Measurements from ENCODE around the gene TMEFF2.
"Not testable (repeated sequence)": the region's sequence is repeated elsewhere in the genome, so short reads cannot be mapped to it uniquely, and the experiment has no call there.

The TMEFF2 gene

GRCh38 chr2:191930205-191930604, 264.5 kb downstream of the TMEFF2 start:
- DNase-seq (ENCODE audit: low read depth) = no peak

DNA sequence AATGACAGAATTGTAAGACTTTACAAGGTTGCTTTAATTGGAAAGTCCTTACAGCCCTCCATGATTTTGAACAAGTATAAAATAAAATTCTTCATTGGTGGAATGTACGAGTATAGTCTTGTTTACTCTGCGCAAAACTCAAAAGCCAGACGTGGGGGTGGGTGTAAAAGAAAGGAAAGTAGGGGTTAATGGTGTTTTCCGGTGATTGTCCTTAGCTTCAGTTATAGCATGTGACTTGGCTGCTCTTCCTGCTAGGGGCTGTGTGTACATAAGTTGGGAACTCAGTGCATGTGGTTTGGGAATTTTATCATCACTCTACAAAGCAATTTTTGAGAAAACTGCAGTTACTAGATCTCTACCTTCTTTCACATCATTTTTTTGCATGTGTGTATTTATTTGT, 265.4 kb downstream of the TMEFF2 start:
- DNase-seq (ENCODE audit: low read depth) = no peak

DNA sequence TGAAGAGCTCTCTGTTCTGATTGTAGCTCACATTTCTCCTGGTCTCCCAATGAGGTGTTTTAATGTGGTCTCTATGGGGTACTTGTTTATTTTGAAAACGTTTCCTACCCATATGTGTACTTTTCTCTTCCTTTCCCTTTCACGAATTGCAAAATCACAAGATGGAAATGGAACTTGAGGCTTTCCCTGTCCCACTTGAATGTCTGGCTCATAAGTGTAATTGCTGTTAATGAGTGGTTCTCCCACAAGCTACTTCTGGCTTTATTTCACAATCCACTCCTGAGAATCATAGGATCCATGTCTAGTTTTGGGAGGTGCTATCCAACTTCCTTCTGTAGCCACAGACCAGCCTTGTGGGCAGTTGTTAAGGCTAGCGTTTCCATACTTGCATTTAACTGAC, 266.7 kb downstream of the TMEFF2 start:
- peak; percentile 51 for DNase-seq (ENCODE audit: low read depth)

DNA sequence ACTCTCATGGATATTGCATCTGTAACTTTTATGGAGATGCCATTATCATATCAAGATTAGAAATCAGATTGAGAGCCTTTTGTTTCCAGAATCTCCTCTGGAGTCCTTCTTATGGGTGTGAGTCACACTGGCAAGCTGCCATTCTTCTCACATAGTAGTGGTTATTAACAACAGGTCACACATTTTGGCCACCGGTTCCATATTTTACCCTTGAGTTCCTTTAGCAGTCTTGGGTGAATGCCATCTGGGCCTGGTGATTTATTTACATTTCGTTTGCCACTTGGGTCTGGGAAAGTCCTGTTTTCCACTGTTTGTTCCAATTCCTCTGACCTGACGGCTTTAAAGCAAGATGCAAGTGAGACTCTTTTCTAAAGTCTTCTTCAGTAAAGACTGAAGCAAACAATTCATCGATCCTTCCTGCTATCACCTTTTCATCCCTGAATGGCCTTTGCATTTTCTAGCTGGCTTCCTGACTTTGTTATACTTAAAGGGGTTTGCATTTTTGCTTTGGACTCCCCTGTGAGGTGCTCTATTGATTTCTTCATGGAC, 267.3 kb downstream of the TMEFF2 start:
- DNase-seq (ENCODE audit: low read depth) = peak; percentile 89

- DNase-seq (ENCODE audit: low read depth) = no peak
Observed at GRCh38 chr2:191926671-191927070, 268.1 kb downstream of the TMEFF2 start.

- DNase-seq (ENCODE audit: low read depth) = no peak
Observed at GRCh38 chr2:191923652-191923997, 271.1 kb downstream of the TMEFF2 start.

DNA sequence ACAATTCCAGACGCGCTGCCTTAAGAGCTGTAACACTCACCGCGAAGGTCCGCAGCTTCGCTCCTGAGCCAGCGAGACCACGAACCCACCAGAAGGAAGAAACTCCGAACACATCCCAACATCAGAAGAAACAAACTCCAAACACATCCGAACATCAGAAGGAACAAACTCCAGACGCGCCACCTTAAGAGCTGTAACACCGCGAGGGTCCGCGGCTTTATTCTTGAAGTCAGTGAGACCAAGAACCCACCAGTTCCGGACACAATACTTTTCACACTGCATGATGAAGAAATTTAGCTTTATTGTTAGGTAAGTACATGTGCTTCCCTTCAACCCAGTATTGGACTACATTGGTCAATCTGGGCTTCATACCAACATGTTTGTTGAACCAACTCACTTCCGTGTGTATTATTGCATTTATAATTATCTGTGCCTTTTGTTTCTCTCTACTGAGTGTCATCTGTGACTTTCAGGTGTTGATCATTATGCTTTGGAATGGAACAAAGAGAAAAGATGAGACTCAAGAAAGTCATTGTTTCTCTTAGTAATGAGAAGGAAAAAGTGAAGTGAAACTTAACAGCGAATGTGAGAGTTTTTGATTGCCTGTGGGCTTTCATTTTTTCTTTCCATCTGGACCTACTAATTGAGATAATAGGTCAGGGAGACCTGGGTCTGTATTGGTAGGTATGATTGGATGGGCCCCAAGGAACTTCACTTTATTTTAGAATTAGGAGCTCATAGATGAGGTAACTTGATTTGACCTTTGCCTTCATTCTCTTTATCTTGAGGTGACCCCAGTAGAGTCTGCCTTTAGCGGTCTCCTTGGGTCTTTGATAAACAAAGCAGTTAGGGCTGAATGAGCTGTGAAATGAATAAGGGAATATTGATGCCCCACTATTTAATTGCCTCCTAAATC, 271.7 kb downstream of the TMEFF2 start:
- DNase-seq (ENCODE audit: low read depth) = no peak

GRCh38 chr2:191921650-191922049, 273.1 kb downstream of the TMEFF2 start:
- not testable (repeated sequence) for DNase-seq (ENCODE audit: low read depth)

DNA sequence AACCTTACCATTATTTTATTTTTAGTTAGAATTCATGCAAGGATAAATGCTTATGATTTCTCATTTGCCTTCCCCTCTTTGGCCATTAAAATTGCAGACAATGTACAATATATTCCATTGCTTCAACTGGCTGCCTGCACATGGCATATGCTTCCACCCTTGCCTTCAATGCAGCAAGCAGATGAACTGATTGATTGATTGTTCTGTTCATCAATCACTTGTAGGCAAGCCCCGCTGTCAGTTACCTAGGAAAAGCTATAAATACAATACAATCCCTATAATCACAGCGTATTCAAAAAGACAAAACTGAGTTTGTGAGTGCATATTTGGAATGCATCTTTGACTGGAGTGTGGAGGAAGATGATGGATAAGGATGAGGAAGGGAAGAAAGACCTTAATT, 274.2 kb downstream of the TMEFF2 start:
- no peak for DNase-seq (ENCODE audit: low read depth)

DNA sequence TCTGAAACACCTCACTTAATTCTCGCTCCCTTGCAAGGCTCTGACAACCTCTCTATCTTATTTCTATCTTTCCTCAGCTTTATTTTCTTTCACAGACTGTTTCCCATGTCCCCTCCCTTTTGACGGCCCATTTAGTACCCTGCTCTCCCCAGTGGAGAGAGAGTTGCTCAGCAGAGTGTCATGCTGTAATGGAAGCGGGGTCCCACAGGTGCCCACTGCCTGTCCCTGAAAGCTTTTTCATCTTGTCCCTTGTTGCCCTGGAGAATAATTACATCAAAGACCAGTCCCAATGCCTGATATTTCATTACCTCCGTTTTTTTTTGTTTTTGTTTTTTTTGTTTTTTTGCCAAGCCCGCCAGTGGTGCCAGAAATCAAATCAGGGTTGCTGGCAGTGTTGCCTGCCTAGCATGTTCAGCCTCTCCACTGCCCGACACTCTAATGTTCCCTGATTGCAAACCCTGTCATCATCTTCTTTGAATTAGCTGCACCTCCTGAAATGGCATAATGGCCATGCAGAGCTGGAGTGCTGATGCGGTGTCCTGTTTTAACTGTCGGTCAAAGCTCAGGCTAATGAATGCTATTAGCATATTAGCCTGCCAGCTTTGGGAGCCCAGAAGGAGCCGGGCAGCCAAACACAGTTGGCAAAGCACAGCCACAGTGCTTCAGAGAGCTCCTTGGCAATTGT, 276.6 kb downstream of the TMEFF2 start:
- peak; percentile 49 for DNase-seq (ENCODE audit: low read depth)

DNA sequence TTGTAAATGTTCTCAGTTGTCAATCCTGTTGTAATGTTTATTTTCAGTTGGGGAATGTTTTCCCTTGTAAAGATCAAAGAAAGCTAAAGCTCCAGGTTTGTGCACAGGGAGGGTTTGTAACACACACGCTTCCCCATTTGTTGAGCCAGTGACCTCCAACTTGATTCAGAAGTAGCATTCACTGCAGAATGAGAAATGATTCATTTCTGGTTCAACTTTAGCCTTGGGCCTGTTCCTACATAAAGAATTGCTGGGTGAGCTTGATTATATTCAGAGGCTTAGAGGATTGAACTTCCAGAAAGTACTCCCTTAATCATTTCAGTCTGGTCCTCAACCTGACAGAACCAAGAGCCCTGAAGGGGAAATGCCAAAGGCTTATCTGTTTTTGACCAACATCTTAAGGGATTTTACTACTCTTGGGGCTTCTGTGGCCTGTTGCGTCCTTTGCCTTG, 277.3 kb downstream of the TMEFF2 start:
- DNase-seq (ENCODE audit: low read depth) = peak; percentile 63

DNA sequence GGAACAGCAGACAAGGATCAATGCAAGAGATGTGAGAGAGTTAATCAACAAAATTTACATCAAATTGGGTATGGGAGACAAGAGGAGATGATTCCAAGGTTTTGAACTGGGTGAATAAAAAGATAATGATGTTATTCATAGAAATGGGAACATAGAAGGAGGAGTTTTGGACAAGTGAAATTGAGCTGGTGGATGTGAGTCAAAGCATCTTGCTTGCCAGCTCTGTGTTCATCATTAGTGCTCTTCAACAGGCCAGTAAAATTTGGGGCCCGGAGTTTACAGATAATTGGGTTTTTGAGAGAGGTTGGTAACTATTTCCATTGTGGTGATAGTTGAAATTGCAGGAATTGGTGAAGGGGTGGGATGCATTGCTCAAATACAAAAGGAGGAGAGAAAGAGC, 277.9 kb downstream of the TMEFF2 start:
- no peak for DNase-seq (ENCODE audit: low read depth)

DNA sequence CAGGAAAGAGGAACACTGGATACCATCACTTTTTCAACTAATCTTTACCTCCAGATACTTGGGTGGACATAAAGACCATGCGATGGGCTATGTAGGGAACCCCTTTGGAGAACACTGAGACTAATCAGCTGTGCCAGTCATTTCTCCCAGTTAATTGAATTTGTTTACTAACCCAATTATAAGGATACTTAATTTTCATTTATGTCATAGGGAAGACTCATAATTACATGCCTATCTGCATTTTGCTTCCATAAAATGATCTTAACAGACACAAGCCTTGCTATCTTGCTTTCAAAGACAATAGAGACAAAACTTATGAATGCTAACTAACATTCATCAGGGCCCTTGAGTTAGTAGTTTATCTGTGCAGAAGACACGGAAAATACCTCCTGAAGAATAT, 279.0 kb downstream of the TMEFF2 start:
- DNase-seq (ENCODE audit: low read depth) = no peak

- no peak for DNase-seq (ENCODE audit: low read depth)
Observed at GRCh38 chr2:191913796-191914195, 280.9 kb downstream of the TMEFF2 start.

GRCh38 chr2:191912764-191913163, 282.0 kb downstream of the TMEFF2 start:
- no peak for DNase-seq (ENCODE audit: low read depth)

DNA sequence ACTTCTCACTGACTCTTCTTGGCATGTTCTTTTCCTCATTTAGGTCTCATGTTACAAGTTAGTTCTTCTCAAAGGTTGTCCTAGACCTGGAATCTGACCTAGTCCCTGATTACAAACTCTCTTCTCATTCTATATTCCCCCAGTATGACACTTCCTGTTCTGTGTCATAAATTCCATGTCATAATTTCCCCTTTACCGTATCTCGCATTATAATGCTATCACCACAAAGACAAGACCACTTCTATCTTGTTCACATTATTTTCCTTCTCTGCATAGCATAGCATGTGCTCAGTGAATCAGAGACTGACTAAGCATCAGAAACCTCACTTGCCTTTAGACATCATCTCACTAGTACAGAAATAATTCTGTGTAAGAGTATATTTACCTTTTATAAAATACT, 284.2 kb downstream of the TMEFF2 start:
- no peak for DNase-seq (ENCODE audit: low read depth)

- DNase-seq (ENCODE audit: low read depth) = no peak
Observed at GRCh38 chr2:191908874-191909273, 285.9 kb downstream of the TMEFF2 start.

- DNase-seq (ENCODE audit: low read depth) = no peak
Observed at GRCh38 chr2:191907545-191907944, 287.2 kb downstream of the TMEFF2 start.

- DNase-seq (ENCODE audit: low read depth) = no peak
Observed at GRCh38 chr2:191907091-191907490, 287.6 kb downstream of the TMEFF2 start.

DNA sequence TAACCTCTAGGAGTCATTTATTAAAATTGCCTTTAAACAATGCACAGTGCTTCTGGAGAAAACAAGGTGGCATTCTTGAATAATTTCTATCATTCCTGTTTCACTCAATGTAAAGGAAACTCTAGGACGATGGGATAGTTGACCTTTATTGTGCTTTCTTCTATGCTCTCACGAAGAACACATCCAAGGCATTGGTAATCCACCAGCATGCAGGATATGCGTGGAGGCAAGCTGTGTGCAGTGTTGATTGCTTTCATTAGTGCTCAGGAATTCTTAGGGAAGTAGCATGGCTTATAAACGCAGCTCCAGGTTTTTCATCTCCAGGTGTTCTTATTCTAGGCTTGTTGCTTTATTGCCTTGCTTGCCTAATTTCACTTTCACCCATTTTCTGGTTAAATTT, 289.4 kb downstream of the TMEFF2 start:
- no peak for DNase-seq (ENCODE audit: low read depth)

- no peak for DNase-seq (ENCODE audit: low read depth)
Observed at GRCh38 chr2:191901031-191901430, 293.7 kb downstream of the TMEFF2 start.

DNA sequence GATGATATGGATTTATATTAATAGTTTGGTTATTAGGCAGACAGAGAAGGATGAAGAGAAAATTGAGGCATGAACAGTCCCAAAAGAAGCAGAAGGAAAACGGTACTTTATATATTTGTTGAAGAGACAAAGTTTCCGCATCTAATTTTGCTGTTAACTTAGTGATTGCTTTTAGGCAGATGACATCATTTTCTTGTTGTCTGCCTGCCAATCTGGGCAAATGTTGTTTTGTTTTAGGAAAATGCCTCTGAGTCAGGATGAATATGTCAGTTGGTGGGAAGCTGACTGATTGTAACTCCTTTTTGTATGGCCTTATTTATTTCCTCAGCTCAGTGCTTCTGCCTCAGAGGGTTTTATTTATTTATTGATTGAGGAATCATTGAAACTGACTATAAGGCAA, 295.3 kb downstream of the TMEFF2 start:
- peak; percentile 85 for DNase-seq (ENCODE audit: low read depth)

All from fibroblast of the conjunctiva (primary cell).